Stimulated activated naive CD8-positive, alpha-beta T cell treated with anti-CD3 and anti-CD28 coated beads, Interleukin-15, Interleukin-2, amounts not matched to agents 100 U/mL and 50 U/mL, for 24 hours (primary cell): ENCODE data around the gene KNSTRN.

Experiments used
- ATAC-seq: fragments of 150-1000 bp; cut with Tn5 transposase; one replicate; pipeline ENCODE4 v1.10.0; 2021
- DNase-seq: peaks from one replicate; pipeline ENCODE4 v3.0.0; 2021

The KNSTRN gene

DNA sequence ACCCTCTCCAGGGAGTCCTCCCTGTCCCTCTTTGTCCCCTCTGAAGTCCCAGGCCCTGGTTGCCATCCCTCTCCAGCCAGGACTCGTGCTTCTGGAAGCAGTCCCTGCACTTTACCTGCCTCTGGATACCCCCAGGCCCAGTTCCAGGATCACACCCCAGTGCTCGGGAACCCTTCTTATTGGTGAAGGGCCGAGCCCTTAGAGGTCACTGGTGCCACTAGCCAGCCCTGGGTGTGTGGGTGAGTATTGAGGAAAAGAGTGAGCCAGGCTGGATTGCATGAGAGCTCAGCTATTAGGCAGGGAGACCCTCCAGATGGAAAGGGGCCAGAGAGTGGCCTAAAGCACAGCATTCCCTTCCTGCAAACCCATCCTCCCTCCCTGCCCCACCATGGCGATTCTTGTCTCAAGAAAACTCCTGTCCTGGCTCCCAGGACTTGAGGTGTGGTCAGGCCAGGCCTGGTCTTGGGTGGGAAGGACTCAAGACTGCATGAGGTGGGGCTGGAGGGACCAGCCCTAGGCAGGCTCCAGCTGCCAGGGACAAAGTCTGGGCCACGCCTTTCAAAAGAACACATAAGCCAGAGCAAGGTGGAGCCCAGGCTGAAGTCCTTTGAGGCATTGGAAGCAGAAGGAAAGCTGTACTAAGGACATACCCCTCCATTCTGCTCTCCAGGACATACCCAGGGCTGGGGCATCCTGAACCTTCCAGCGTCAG is 36.5 kb upstream of the KNSTRN start:
- ATAC-seq = no peak
- DNase-seq = no peak

GRCh38 chr15:40346579-40347558 is 35.7 kb upstream of the KNSTRN start:
- DNase-seq = no peak
- no peak for ATAC-seq

GRCh38 chr15:40347559-40348473 is 34.7 kb upstream of the KNSTRN start:
- ATAC-seq = peak; percentile 13
- no peak for DNase-seq

DNA sequence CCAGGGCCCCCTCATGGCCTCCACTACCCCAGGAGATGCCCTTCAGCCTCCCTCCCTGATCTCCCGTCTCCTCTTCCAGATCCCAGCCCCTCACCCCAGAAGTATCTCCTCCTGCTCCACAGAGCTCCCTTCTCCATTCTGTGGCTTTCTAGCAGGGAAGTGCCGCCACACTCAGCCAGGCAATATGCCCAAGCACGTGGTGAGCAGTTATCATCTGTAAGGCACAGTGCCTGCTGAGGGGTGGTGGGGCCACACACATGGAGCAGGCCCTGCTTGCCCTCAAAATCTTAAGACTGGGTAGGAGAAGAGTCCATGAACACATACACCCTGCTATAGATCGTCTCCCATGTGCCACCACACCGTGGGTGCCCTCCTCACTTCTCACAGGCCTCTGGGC is 34.0 kb upstream of the KNSTRN start:
- DNase-seq = no peak
- ATAC-seq = no peak

- no peak for ATAC-seq
- no peak for DNase-seq
These were observed 33.4 kb upstream of the KNSTRN start for GRCh38 chr15:40349163-40349562.

DNA sequence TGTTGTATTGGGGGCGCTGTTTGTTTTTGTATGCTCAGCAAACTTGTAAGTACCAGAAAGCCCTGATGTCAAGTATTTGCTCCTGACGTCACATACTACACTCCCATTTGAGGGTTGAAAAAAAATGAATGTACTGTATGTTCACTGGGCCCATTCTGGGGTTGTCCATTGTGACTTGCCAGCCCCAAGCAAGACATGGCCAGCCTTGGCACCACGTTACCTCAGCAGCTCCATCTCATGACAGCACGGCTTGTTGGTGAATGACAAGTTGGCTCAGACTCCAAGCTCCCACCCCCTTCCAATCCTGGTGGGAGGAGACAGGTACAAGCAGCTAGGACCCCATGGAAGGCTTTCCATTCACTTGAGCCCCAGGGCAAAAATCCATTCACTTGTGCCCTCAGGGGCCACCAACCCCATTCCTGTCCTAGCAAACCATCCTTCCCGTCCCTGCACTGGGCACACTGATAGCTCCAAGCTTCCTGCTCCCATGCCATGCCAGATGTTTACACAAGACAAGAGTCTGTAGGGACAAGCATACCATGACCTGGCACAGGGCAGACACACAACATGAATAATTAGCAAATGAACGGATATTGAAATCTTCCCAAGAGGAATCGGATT is 30.1 kb upstream of the KNSTRN start:
- no peak for ATAC-seq
- no peak for DNase-seq

DNA sequence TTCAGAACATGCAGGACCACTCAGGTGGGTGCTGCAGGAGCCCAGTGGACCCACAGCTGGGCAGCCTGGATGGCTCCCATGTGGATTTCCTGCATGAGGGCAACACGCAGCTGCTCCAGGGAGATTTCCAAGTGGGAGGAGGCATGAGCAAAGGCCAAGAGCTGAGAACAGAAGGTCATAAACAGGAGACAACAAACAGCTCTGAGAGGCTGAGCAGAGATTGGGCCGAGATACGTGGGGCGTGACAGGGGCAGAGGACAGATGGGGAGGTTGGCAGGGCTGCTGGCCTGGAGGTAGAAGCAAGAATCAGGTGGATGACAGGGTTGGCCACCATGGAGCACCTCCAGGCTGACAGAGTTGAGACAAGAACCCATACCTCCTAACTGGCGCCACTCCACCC is 28.8 kb upstream of the KNSTRN start:
- ATAC-seq = no peak
- no peak for DNase-seq

- no peak for DNase-seq
- ATAC-seq = no peak
These were observed 27.9 kb upstream of the KNSTRN start for GRCh38 chr15:40354408-40355171.

- DNase-seq = no peak
- no peak for ATAC-seq
These were observed 26.4 kb upstream of the KNSTRN start for GRCh38 chr15:40355976-40356585.

GRCh38 chr15:40357246-40357645 is 25.3 kb upstream of the KNSTRN start:
- no peak for ATAC-seq

GRCh38 chr15:40357723-40358470 is 24.6 kb upstream of the KNSTRN start, which contains the start of gene DISP2:
TSS of gene DISP2 (plus strand) at chr15:40358219. CDS start at chr15:40358322, 103 bp downstream.
- ATAC-seq = peak; percentile 90

More at GRCh38 chr15:40357246-40357645, 25.3 kb upstream of the KNSTRN start:
- DNase-seq = no peak

GRCh38 chr15:40358471-40359353 is 23.8 kb upstream of the KNSTRN start:
- ATAC-seq = peak; percentile 24

More at GRCh38 chr15:40357723-40358470, 24.6 kb upstream of the KNSTRN start, which contains the start of gene DISP2:
- peak; percentile 95 for DNase-seq

DNA sequence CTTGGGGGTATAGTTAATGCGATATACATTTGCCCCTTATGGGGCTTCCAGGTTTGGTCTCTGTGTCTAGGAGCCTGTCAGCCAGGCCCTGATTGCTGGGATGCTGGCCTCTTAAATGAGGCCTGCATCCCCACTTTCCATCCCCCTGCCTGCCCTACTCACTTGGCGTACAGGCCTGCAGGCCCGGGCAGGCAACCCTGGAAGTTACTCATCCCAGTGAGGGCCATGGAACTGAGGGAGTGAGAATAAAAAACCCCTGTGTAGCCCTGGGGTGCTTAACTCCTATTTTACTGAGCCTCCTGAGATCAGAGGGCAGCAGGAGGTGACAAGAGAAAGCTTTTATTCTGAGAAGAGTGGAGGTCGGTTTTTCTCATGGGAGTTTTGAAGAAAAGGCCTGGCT is 22.5 kb upstream of the KNSTRN start:
- ATAC-seq = no peak
- DNase-seq = no peak

More at GRCh38 chr15:40358471-40359353, 23.8 kb upstream of the KNSTRN start:
- DNase-seq = peak; percentile 31

DNA sequence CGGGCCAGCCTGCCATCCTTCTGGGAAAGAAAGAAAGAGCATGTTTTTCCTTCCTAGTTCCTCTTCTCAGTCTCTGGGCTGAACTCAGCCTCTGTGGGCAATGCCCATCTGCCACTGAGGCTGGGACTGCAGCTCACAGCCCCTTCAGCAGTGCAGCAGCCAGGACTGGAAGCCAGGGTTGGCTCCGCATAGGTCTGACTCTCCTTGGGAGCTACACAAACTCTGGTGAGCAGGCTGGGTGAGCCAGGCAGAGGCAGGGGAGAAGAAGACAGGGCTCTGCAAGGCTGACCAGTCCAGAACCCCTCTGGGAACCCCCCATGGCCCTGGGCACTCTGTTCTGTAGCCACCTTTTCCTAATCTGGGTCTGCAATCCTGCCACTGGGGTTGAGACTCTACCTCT is 20.9 kb upstream of the KNSTRN start:
- DNase-seq = no peak
- ATAC-seq = no peak

DNA sequence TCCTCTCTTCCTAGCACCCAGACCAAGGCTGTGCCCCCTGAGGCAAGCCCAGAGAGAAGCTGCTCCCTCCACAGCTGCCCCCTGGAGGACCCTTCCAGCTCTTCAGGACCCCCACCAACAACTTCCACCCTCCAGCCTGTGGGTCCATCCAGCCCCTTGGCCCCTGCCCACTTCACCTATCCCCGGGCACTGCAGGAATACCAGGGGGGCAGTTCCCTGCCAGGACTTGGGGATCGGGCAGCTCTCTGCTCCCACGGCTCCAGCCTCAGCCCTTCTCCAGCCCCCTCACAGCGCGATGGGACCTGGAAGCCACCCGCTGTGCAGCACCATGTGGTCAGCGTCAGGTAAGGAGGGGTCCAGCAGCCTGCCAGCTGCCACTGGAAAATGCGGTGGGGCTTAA is 18.9 kb upstream of the KNSTRN start:
- no peak for ATAC-seq

DNA sequence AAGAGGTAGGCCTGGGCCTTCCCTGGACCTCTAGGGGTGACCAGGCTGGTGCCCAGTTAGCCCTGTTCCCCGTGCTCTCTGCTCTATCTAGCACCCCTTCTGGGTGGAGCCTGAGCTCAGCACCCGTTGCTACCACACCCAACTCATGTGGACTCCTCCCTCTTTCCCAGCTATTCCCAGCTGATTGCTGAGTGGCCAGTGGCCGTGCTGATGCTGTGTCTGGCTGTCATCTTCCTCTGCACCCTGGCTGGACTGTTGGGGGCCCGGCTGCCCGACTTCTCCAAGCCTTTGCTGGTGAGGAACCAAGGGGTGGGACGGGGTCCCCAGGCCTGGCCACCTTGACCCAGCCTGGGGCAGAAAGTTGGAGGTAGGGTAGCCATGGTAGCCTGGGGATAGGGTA is 18.3 kb upstream of the KNSTRN start:
- DNase-seq = no peak
- no peak for ATAC-seq

More for the DNA sequence above, 18.9 kb upstream of the KNSTRN start:
- DNase-seq = no peak

- DNase-seq = no peak
- no peak for ATAC-seq
These were observed 17.5 kb upstream of the KNSTRN start for GRCh38 chr15:40365016-40365415.
